HepG2 (cell line): ENCODE measurements around the gene RAB40C. TPM values are rescaled to one million over a fixed set of nuclear protein-coding genes. Genes with fewer than 3 reads are reported as not detected.

ENCODE experiments used
- CAMTA2 ChIP-seq: sonication (generic); formaldehyde crosslinking; IDR thresholded peaks from 2 replicates; pipeline ENCODE4 v1.4.0; 2020; ENCODE audit warnings: mild to moderate bottlenecking, missing genetic modification reagents, borderline replicate concordance
- CHCHD3 ChIP-seq: sonication (generic); formaldehyde crosslinking; IDR thresholded peaks from 2 replicates; pipeline ENCODE4 v1.8.0; 2022; ENCODE audit warnings: mild to moderate bottlenecking, missing genetic modification reagents, moderate library complexity
- GATA4 ChIP-seq: sonication (generic); IDR thresholded peaks from 2 replicates; pipeline ENCODE4 v1.6.1; 2016; ENCODE audit warnings: antibody characterized with exemption, low read depth, borderline replicate concordance
- GLI4 ChIP-seq: sonication (generic); formaldehyde crosslinking; IDR thresholded peaks from 2 replicates; pipeline ENCODE4 v1.5.1; 2020; ENCODE audit warnings: missing genetic modification reagents, mild to moderate bottlenecking, moderate library complexity, borderline replicate concordance
- GTF2F1 ChIP-seq: fragments of 150-350 bp; IDR thresholded peaks from 2 replicates; pipeline ENCODE4 v1.6.1; 2014; ENCODE audit warnings: low read length
- HNRNPLL ChIP-seq: fragments of 200-400 bp; formaldehyde crosslinking; IDR thresholded peaks from 2 replicates; pipeline ENCODE4 v1.6.1; 2017; ENCODE audit warnings: mild to moderate bottlenecking, low read depth, low read length; ENCODE audit not compliant: poor library complexity, severe bottlenecking
- HOXD1 ChIP-seq: sonication (generic); formaldehyde crosslinking; IDR thresholded peaks from 2 replicates; pipeline ENCODE4 v1.5.0; 2020; ENCODE audit warnings: missing genetic modification reagents
- KMT2B ChIP-seq: IDR thresholded peaks from 2 replicates; pipeline ENCODE4 v1.6.1; 2016; ENCODE audit warnings: missing genetic modification reagents, missing compliant biosample characterization
- MAFG ChIP-seq: sonication (generic); formaldehyde crosslinking; IDR thresholded peaks from 2 replicates; pipeline ENCODE4 v1.5.1; 2020; ENCODE audit warnings: mild to moderate bottlenecking, missing genetic modification reagents
- PHF21A ChIP-seq: sonication (generic); formaldehyde crosslinking; IDR thresholded peaks from 2 replicates; pipeline ENCODE4 v1.5.0; 2020; ENCODE audit warnings: mild to moderate bottlenecking, missing genetic modification reagents
- REXO4 ChIP-seq: sonication (generic); formaldehyde crosslinking; IDR thresholded peaks from 2 replicates; pipeline ENCODE4 v1.8.0; 2022; ENCODE audit warnings: missing genetic modification reagents, mild to moderate bottlenecking, borderline replicate concordance
- SOX5 ChIP-seq: IDR thresholded peaks from 2 replicates; pipeline ENCODE4 v1.6.1; 2016; ENCODE audit warnings: borderline replicate concordance
- SP2 ChIP-seq: sonication (generic); formaldehyde crosslinking; IDR thresholded peaks from 2 replicates; pipeline ENCODE4 v1.5.1; 2020; ENCODE audit warnings: mild to moderate bottlenecking, missing genetic modification reagents
- TEAD3 ChIP-seq: optimal IDR thresholded peaks from 2 replicates; pipeline ENCODE3; 2016; ENCODE audit warnings: borderline replicate concordance
- ZFP36L2 ChIP-seq: sonication (generic); formaldehyde crosslinking; IDR thresholded peaks from 2 replicates; pipeline ENCODE4 v1.4.0; 2020; ENCODE audit warnings: missing genetic modification reagents
- ZKSCAN5 ChIP-seq: sonication (generic); formaldehyde crosslinking; IDR thresholded peaks from 2 replicates; pipeline ENCODE4 v1.5.1; 2020; ENCODE audit warnings: mild to moderate bottlenecking, missing genetic modification reagents
- ZMYM4 ChIP-seq: sonication (generic); formaldehyde crosslinking; IDR thresholded peaks from 2 replicates; pipeline ENCODE4 v1.8.1; 2023; ENCODE audit warnings: mild to moderate bottlenecking, missing genetic modification reagents
- ZNF24 ChIP-seq: fragments of 450-650 bp; IDR thresholded peaks from 2 replicates; pipeline ENCODE4 v1.6.1; 2017; ENCODE audit warnings: antibody characterized with exemption, mild to moderate bottlenecking
- ZNF431 ChIP-seq: sonication (generic); formaldehyde crosslinking; IDR thresholded peaks from 2 replicates; pipeline ENCODE4 v1.9.0; 2022; ENCODE audit warnings: missing genetic modification reagents, low read depth, mild to moderate bottlenecking, borderline replicate concordance
- ZNF432 ChIP-seq: sonication (generic); formaldehyde crosslinking; IDR thresholded peaks from 2 replicates; pipeline ENCODE4 v1.5.0; 2020; ENCODE audit warnings: missing genetic modification reagents, mild to moderate bottlenecking, borderline replicate concordance
- ZNF660 ChIP-seq: sonication (generic); formaldehyde crosslinking; IDR thresholded peaks from 2 replicates; pipeline ENCODE4 v1.5.1; 2020; ENCODE audit warnings: mild to moderate bottlenecking, low read depth, missing genetic modification reagents, borderline replicate concordance
- ZNF724P ChIP-seq: sonication (generic); formaldehyde crosslinking; IDR thresholded peaks from 2 replicates; pipeline ENCODE4 v1.8.0; 2022; ENCODE audit warnings: missing genetic modification reagents, borderline replicate concordance
- ZNF782 ChIP-seq: sonication (generic); formaldehyde crosslinking; IDR thresholded peaks from 2 replicates; pipeline ENCODE4 v1.4.0; 2020; ENCODE audit warnings: missing genetic modification reagents, mild to moderate bottlenecking, borderline replicate concordance
- ZNF883 ChIP-seq: sonication (generic); formaldehyde crosslinking; IDR thresholded peaks from 2 replicates; pipeline ENCODE4 v1.5.1; 2020; ENCODE audit warnings: mild to moderate bottlenecking, missing genetic modification reagents; ENCODE audit errors: not compliant biosample characterization
- polyA plus RNA-seq, 8 experiments: library from polyadenylated mRNA; depleted of rRNA in 3 of 8; stranded (reverse) in 7 of 8; unstranded in 1 of 8; fragments of >200 nt; fragmentation: Illumina TruSeq in 4 of 8; extraction: Trizol in 4 of 8; gene quantifications; 2 replicates each; pipeline versions ENCODE4 v1.2.1 to v1.2.3, GENCODE V29; 2011 to 2016; ENCODE audit warnings: low read depth in 4 of 8, missing spikeins in 1 of 8, mixed read lengths in 1 of 8; ENCODE audit not compliant: insufficient read depth in 1 of 8
- total RNA-seq, 5 experiments: library from RNA; depleted of rRNA; stranded (reverse); fragments of >200 nt; fragmentation: Illumina TruSeq; extraction: Trizol; gene quantifications; 2 replicates each; pipeline ENCODE4 v1.2.3, GENCODE V29; 2016; ENCODE audit warnings: low read depth in 1 of 5
- TF ChIP-seq, protein P1 (sequence below): IDR thresholded peaks from 2 replicates; pipeline ENCODE4 v1.6.1; 2016; ENCODE audit warnings: missing compliant biosample characterization, missing genetic modification reagents, borderline replicate concordance
- TF ChIP-seq, protein P2 (sequence below): sonication (generic); formaldehyde crosslinking; IDR thresholded peaks from 2 replicates; pipeline ENCODE4 v1.4.0; 2020; ENCODE audit warnings: missing genetic modification reagents
- TF ChIP-seq, protein P3 (sequence below): sonication (generic); formaldehyde crosslinking; IDR thresholded peaks from 2 replicates; pipeline ENCODE4 v1.4.0; 2020; ENCODE audit warnings: missing genetic modification reagents, low read depth, mild to moderate bottlenecking, borderline replicate concordance
- TF ChIP-seq, protein P4 (sequence below): sonication (generic); formaldehyde crosslinking; IDR thresholded peaks from 2 replicates; pipeline ENCODE4 v1.4.0; 2020; ENCODE audit warnings: mild to moderate bottlenecking, missing genetic modification reagents

The RAB40C gene
- total and polyA plus RNA-seq, 2 of the 13 experiments (the other 11 are each of a cell fraction or from before 2014, with no cell fraction given): 7.7 to 11.5 TPM

DNA sequence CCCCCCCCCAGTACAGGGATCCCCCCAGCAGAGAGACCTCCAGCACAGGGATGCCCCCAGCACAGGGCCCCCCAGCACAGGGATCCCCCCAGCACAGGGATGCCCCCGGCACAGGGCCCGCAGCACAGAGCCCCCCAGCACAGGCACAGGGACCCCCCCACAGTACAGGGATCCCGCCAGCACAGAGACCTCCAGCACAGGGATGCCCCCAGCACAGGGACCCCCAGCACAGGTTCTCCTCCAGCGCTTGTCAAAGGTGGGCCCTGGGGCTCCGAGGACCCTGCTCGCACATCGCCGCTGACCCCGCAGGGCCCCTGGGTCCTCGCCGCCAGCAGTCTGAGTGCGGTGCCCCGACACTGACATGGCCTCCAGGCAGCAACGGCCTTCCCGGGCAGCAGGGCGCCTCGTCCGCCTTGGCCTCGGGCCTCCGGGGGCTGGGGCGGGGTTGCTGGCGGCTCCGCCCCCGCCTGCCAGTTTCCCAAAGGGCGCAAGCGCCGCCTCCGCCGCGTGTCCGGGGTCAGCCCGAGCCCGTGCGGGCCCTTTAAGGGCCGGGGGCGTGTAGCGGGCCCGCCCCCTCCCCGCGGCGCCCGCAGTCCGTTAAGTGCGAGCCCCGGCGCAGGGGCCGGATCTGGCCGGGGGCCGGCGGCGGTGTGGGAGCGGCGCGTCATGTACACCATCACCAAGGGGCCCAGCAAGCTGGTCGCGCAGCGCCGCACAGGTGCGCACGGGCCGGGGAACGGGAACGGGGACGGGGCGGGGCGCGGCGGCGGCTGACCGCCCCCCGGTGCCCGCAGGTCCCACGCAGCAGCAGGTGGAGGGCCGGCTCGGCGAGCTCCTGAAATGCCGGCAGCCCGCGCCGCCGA is 51.7 kb downstream of the RAB40C start, which contains the start of gene MCRIP2 (continued):
- TF ChIP-seq, protein P1, sequence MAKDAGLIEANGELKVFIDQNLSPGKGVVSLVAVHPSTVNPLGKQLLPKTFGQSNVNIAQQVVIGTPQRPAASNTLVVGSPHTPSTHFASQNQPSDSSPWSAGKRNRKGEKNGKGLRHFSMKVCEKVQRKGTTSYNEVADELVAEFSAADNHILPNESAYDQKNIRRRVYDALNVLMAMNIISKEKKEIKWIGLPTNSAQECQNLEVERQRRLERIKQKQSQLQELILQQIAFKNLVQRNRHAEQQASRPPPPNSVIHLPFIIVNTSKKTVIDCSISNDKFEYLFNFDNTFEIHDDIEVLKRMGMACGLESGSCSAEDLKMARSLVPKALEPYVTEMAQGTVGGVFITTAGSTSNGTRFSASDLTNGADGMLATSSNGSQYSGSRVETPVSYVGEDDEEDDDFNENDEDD (CRISPR knock-in tag): peak; percentile 66; the same call in 1 of the 2 replicates
- TF ChIP-seq, protein P2, sequence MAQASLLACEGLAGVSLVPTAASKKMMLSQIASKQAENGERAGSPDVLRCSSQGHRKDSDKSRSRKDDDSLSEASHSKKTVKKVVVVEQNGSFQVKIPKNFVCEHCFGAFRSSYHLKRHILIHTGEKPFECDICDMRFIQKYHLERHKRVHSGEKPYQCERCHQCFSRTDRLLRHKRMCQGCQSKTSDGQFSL (CRISPR knock-in tag): peak; percentile 70; the same call in 1 of the 2 replicates
- TF ChIP-seq MAFG (CRISPR knock-in tag) (no peak), GLI4 (CRISPR knock-in tag) (no peak), ZNF660 (no peak), REXO4 (CRISPR knock-in tag) (no peak), SP2 (CRISPR knock-in tag) (0 out of 2 replicates have a peak, but pooled peaks have one; percentile 14), ZNF782 (CRISPR knock-in tag) (no peak), SOX5 (CRISPR knock-in tag) (peak; percentile 32; the same call in 1 of the 2 replicates), CAMTA2 (CRISPR knock-in tag) (0 out of 2 replicates have a peak, but pooled peaks have one; percentile 84), GTF2F1 (no peak), HNRNPLL (peak; percentile 84), HOXD1 (CRISPR knock-in tag) (peak; percentile 65; the same call in 1 of the 2 replicates), PHF21A (CRISPR knock-in tag) (no peak; the same call in 1 of the 2 replicates), ZKSCAN5 (CRISPR knock-in tag) (no peak), ZNF24 (no peak), ZNF432 (CRISPR knock-in tag) (no peak), KMT2B (CRISPR knock-in tag) (no peak), ZMYM4 (CRISPR knock-in tag) (peak; percentile 30; the same call in 1 of the 2 replicates), ZFP36L2 (CRISPR knock-in tag) (no peak), ZNF724P (CRISPR knock-in tag) (no peak), ZNF883 (peak; percentile 7), CHCHD3 (CRISPR knock-in tag) (no peak), GATA4 (peak; percentile 59; the same call in 1 of the 2 replicates), TEAD3 (no peak), ZNF431 (CRISPR knock-in tag) (no peak)
- TF ChIP-seq, protein P3, sequence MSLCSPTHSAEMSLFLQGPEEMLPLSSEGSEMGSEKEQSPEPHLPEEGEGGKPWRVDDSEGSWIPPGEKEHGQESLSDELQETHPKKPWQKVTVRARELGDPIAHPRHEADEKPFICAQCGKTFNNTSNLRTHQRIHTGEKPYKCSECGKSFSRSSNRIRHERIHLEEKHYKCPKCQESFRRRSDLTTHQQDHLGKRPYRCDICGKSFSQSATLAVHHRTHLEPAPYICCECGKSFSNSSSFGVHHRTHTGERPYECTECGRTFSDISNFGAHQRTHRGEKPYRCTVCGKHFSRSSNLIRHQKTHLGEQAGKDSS (CRISPR knock-in tag): no peak
- TF ChIP-seq, protein P4, sequence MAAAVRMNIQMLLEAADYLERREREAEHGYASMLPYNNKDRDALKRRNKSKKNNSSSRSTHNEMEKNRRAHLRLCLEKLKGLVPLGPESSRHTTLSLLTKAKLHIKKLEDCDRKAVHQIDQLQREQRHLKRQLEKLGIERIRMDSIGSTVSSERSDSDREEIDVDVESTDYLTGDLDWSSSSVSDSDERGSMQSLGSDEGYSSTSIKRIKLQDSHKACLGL (CRISPR knock-in tag): peak; percentile 44; the same call in 1 of the 2 replicates
